ENCODE measurements around the gene GPC2.

- TF ChIP-seq CTCF (IDR thresholded peaks at IDR 0.05) (no peak), POLR2A (IDR thresholded peaks at IDR 0.05) (no peak)
These were observed 23.5 kb upstream of the GPC2 start for GRCh38 chr7:100200693-100201092.
